SH-SY5Y (cell line): Measurements from ENCODE around the gene DEPDC5.

ENCODE experiments used
- GATA2 ChIP-seq: IDR thresholded peaks from 2 replicates; pipeline ENCODE4 v1.6.1; 2011; ENCODE audit warnings: mild to moderate bottlenecking, low read depth, low read length
- GATA3 ChIP-seq: IDR thresholded peaks from 2 replicates; pipeline ENCODE4 v1.6.1; 2011; ENCODE audit warnings: low read depth, mild to moderate bottlenecking, low read length, moderate library complexity

DNA sequence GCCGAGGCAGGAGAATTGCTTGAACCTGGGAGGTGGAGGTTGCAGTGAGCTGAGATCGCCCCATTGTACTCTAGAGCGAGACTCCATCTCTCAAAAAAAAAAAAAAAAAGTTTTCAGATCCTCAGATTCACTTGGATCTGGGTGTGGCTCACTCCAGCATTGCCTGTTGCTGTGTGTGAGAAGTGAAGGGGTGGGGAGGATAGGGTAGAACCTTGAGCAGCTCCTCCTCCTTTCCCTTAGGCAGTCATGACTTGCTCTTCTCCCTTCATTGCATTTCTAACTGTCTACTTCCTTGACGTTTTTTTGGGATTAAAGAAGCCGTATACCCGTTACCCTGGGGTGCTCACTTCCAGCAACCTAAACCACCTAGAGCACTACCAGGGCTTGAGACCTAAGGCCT lies 127.4 kb downstream of the DEPDC5 start:
- no peak for TF ChIP-seq GATA2
- TF ChIP-seq GATA3 = no peak
